OCI-LY7 (cell line): Measurements from ENCODE around the gene TIMM50. TPM values are rescaled to one million over a fixed set of nuclear protein-coding genes. Genes with fewer than 3 reads are reported as not detected.

Source experiments
- BruUV-seq: library from RNA; stranded (reverse); fragments of 400-500 nt; replicated peaks from 2 replicates; lab custom pipeline; 2021; lab: Mats Ljungman, UMichigan
- CTCF ChIA-PET: fragments of 300-600 bp; sonication (Branson Sonifier 250); formaldehyde crosslinking; loops from one replicate; lab custom pipeline; 2022; ENCODE audit warnings: antibody characterized with exemption; ENCODE audit not compliant: unreplicated experiment; lab: Charles Lee
- POLR2A ChIA-PET: fragments of 300-600 bp; sonication (Branson Sonifier 250); formaldehyde crosslinking; loops from one replicate; lab custom pipeline; 2022; ENCODE audit warnings: antibody characterized with exemption; lab: Charles Lee
- DNase-seq: peaks from one replicate; pipeline ENCODE4 v3.0.0-alpha.2; 2015; ENCODE audit warnings: low spot score
- H2AFZ ChIP-seq: fragments of 200-600 bp; sonication (generic), shearing (Covaris generic); 2 replicates; pipeline ENCODE4 v1.6.1; 2014; ENCODE audit warnings: mild to moderate bottlenecking, antibody characterized with exemption, low read length, moderate library complexity
- H3K27ac ChIP-seq: fragments of 200-600 bp; sonication (generic); 2 replicates; pipeline ENCODE4 v1.5.1; 2014; ENCODE audit warnings: mixed run types, low read depth, mild to moderate bottlenecking, moderate library complexity, low read length, inconsistent platforms; ENCODE audit not compliant: poor library complexity, severe bottlenecking
- H3K36me3 ChIP-seq: fragments of 200-600 bp; sonication (generic); 2 replicates; pipeline ENCODE4 v1.6.1; 2014; ENCODE audit warnings: mild to moderate bottlenecking, antibody characterized with exemption, low read length, moderate library complexity, mixed read lengths; ENCODE audit not compliant: insufficient read depth
- H3K4me1 ChIP-seq: fragments of 200-600 bp; sonication (generic); 2 replicates; pipeline ENCODE4 v1.5.1; 2014; ENCODE audit warnings: mild to moderate bottlenecking, low read length; ENCODE audit not compliant: insufficient read depth, poor library complexity, severe bottlenecking
- H3K4me2 ChIP-seq: fragments of 200-600 bp; sonication (generic); 2 replicates; pipeline ENCODE4 v1.6.1; 2014; ENCODE audit warnings: mild to moderate bottlenecking, low read length
- H3K4me3 ChIP-seq: fragments of 200-600 bp; sonication (generic); 2 replicates; pipeline ENCODE4 v1.5.1; 2014; ENCODE audit warnings: mild to moderate bottlenecking, low read depth, low read length; ENCODE audit not compliant: poor library complexity, severe bottlenecking
- H3K79me2 ChIP-seq: fragments of 200-600 bp; sonication (generic); 2 replicates; pipeline ENCODE4 v1.6.1; 2016; ENCODE audit warnings: low read depth, mild to moderate bottlenecking, low read length, moderate library complexity, mixed read lengths; ENCODE audit not compliant: insufficient read depth
- H3K9me2 ChIP-seq: fragments of 200-600 bp; sonication (generic); 2 replicates; pipeline ENCODE4 v1.6.1; 2016; ENCODE audit warnings: mild to moderate bottlenecking, low read length, mixed read lengths; ENCODE audit not compliant: insufficient read depth
- H3K9me3 ChIP-seq: fragments of 200-600 bp; sonication (generic); 2 replicates; pipeline ENCODE4 v1.6.1; 2014; ENCODE audit warnings: mild to moderate bottlenecking, mixed run types, low read length, mixed read lengths
- H4K20me1 ChIP-seq: fragments of 200-600 bp; sonication (generic); 2 replicates; pipeline ENCODE4 v1.6.1; 2014; ENCODE audit warnings: mild to moderate bottlenecking, antibody characterized with exemption, low read length, moderate library complexity, mixed read lengths; ENCODE audit not compliant: insufficient read depth
- EZH2phosphoT487 ChIP-seq: fragments of 200-600 bp; sonication (generic); IDR thresholded peaks from 2 replicates; pipeline ENCODE4 v1.6.1; 2018; ENCODE audit warnings: low read depth, borderline replicate concordance, mild to moderate bottlenecking, mixed run types, antibody characterized with exemption, low read length, moderate library complexity, mixed read lengths
- intact Hi-C: fragments of 100-400 bp; cut with micrococcal nuclease; formaldehyde crosslinking; loops from one replicate; pipeline ENCODE4 v1.10.0; 2022; ENCODE audit not compliant: unreplicated experiment
- total RNA-seq, 2 experiments: library from RNA; depleted of rRNA in 1 of 2; stranded (reverse); fragments of >200 nt in 1 of 2; shearing (Covaris generic) in 1 of 2; gene quantifications; 2 replicates each; pipeline ENCODE4 v1.2.3, GENCODE V29; 2014 to 2022
- TF ChIP-seq, protein P1 (sequence below): fragments of 200-600 bp; sonication (generic); conservative IDR thresholded peaks from 2 replicates; pipeline ENCODE4 v1.5.1; 2014; ENCODE audit warnings: mild to moderate bottlenecking, antibody characterized with exemption, low read length, moderate library complexity, mixed read lengths

TIMM50 gene
- total RNA-seq, 2 experiments from 2014 or later: 93.2 to 98.1 TPM

DNA sequence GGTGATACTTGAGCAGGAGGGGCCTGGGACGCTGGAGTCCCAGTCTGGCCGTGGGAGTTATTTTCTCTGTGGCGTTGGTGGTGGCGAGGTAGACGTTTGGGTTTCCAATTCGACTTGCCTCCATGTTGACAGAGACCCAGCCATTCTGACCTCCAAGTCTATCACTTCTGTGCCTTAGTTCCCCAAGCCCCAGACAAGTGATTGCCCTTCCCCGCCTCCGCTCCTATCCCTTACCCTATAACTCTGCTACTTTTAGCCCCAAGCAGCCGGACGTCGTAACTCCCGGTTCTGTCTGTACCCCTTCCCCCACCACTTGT lies 549 bp downstream of the TIMM50 start:
- Histone ChIP-seq H3K27ac (peak overlapping the region; percentile 42), H3K4me3 (peak overlapping the region; percentile 91), H3K9me3 (no peaks in the 10 kb centered on the region), H3K79me2 (peaks cover 21% of the 10 kb centered on the region), H4K20me1 (no peaks in the 10 kb centered on the region), H3K4me2 (peak overlapping the region; percentile 98), H3K36me3 (peaks cover 47% of the 10 kb centered on the region), H3K4me1 (peaks cover 17% of the 10 kb centered on the region), H3K9me2 (no peaks in the 10 kb centered on the region), H2AFZ (no peak overlapping the region)
- intact Hi-C loops: no loop called here
- CTCF ChIA-PET: interaction anchor here (0.5 to 1.0 kb wide), 4 partner anchors 18 to 80 kb away, joined by 3 to 15 read pairs (median 8); partner anchors contain the start of gene DLL3
- BruUV-seq: TSS peak; percentile 54
- TF ChIP-seq EZH2phosphoT487: no peak
- TF ChIP-seq, protein P1, sequence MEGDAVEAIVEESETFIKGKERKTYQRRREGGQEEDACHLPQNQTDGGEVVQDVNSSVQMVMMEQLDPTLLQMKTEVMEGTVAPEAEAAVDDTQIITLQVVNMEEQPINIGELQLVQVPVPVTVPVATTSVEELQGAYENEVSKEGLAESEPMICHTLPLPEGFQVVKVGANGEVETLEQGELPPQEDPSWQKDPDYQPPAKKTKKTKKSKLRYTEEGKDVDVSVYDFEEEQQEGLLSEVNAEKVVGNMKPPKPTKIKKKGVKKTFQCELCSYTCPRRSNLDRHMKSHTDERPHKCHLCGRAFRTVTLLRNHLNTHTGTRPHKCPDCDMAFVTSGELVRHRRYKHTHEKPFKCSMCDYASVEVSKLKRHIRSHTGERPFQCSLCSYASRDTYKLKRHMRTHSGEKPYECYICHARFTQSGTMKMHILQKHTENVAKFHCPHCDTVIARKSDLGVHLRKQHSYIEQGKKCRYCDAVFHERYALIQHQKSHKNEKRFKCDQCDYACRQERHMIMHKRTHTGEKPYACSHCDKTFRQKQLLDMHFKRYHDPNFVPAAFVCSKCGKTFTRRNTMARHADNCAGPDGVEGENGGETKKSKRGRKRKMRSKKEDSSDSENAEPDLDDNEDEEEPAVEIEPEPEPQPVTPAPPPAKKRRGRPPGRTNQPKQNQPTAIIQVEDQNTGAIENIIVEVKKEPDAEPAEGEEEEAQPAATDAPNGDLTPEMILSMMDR: no peak
- peak; percentile 24 for DNase-seq
- POLR2A ChIA-PET: interaction anchor here (0.6 to 1.2 kb wide), 3 partner anchors 34 to 1782 kb away, joined by 3 to 9 read pairs (median 4); no protein-coding TSS in a partner anchor

DNA sequence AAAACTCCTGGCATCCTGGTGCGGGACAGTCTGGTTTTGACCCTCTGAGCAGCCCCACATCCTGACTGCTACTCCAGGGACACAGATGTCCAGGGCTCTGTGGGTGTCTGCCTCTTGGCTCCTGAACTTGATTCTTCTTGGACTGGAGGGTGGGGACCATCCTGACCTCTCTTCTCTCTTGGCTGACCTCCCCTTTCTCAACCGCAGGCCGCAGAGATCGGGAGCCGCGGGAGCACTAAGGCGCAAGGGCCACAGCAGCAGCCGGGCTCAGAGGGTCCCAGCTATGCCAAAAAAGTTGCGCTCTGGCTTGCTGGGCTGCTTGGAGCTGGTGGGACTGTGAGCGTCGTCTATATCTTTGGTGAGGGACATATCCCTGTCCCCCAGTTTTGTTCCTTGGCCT lies 1.0 kb downstream of the TIMM50 start:
- DNase-seq: no peak
- Histone ChIP-seq H3K9me3 (no peaks in the 10 kb centered on the region), H4K20me1 (no peaks in the 10 kb centered on the region), H3K36me3 (peaks cover 47% of the 10 kb centered on the region), H3K4me1 (peaks cover 17% of the 10 kb centered on the region), H3K27ac (peak overlapping the region; percentile 42), H3K79me2 (peaks cover 21% of the 10 kb centered on the region), H3K9me2 (no peaks in the 10 kb centered on the region), H3K4me2 (peak overlapping the region; percentile 98), H3K4me3 (peak overlapping the region; percentile 91), H2AFZ (no peak overlapping the region)
- ChIA-PET POLR2A (interaction anchor here (0.5 kb wide), 1 partner anchor 37 kb away, joined by 4 read pairs; no protein-coding TSS in a partner anchor), CTCF (interaction anchor here (0.7 kb wide), 1 partner anchor 19 kb away, joined by 3 read pairs; no protein-coding TSS in a partner anchor)
- no peak for TF ChIP-seq EZH2phosphoT487
- TF ChIP-seq, protein P1: no peak
- intact Hi-C loops: no loop called here
- no TSS peak for BruUV-seq

GRCh38 chr19:39483141-39483540 lies 2.5 kb downstream of the TIMM50 start:
- POLR2A ChIA-PET: no interaction called here
- DNase-seq: no peak
- H3K27ac ChIP-seq: no peak overlapping the region
- no peak overlapping the region for H3K4me3 ChIP-seq
- no peaks in the 10 kb centered on the region for H3K9me3 ChIP-seq
- TF ChIP-seq, protein P1: no peak
- no peak for TF ChIP-seq EZH2phosphoT487
- CTCF ChIA-PET: no interaction called here
- peaks cover 17% of the 10 kb centered on the region for H3K4me1 ChIP-seq
- H2AFZ ChIP-seq: no peak overlapping the region
- intact Hi-C loops: no loop called here
- no TSS peak for BruUV-seq
- H3K36me3 ChIP-seq: peaks cover 53% of the 10 kb centered on the region
- no peak overlapping the region for H3K4me2 ChIP-seq
- H3K9me2 ChIP-seq: no peaks in the 10 kb centered on the region
- H3K79me2 ChIP-seq: peaks cover 21% of the 10 kb centered on the region
- no peaks in the 10 kb centered on the region for H4K20me1 ChIP-seq
